ENCODE results near the gene DLEC1.

DNA sequence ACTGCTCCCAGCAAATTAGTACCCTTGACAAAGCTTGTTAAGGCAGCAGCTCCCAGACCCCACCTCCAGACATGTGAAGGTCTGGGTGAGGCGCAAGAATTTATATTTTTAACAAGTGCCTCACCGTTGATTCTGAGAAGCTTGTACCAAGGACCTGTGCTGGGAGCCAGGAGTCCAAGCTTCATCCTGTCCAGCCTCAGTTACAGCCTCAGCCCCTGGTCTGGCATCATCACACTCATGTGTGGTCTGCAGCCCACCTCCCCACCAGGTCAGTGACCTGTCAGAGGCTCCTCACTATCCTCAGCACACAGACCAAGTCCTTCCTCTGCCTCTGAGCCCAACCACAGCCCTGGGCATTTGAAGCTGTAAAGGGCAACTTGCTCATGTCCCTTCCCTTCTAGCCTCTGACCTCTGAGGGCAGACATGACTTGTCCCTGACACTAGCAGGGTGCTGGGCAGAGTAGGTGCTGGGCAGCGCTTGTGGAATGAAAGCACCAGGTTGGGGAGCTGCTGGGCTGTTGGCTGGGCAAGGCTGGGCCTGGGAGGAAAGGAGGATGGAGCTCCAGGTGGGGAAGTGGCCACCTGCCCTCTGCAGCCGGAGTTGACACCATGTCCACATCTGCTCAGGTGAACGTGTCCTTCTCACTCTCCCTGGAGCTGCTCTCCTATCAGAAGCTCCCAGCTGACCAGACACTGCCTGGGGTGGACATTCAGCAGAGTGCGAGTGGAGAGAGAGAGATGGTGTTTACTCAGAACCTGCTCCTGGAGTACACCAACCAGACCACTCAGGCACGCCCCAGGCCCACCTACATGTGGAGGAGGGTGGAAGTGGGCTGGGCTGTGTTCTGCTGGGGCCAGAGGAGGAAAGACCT lies 81.0 kb downstream of the DLEC1 start:
- TF ChIP-seq, protein P1, sequence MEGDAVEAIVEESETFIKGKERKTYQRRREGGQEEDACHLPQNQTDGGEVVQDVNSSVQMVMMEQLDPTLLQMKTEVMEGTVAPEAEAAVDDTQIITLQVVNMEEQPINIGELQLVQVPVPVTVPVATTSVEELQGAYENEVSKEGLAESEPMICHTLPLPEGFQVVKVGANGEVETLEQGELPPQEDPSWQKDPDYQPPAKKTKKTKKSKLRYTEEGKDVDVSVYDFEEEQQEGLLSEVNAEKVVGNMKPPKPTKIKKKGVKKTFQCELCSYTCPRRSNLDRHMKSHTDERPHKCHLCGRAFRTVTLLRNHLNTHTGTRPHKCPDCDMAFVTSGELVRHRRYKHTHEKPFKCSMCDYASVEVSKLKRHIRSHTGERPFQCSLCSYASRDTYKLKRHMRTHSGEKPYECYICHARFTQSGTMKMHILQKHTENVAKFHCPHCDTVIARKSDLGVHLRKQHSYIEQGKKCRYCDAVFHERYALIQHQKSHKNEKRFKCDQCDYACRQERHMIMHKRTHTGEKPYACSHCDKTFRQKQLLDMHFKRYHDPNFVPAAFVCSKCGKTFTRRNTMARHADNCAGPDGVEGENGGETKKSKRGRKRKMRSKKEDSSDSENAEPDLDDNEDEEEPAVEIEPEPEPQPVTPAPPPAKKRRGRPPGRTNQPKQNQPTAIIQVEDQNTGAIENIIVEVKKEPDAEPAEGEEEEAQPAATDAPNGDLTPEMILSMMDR (IDR thresholded peaks at IDR 0.05; ENCODE audit: low read depth, low read length) = no peak
- TF ChIP-seq EZH2phosphoT487 (IDR thresholded peaks at IDR 0.05; ENCODE audit: low read depth) = no peak
